Smooth muscle cell of the umbilical artery (primary cell): ENCODE measurements around the gene CPSF6. TPM values are rescaled to one million over a fixed set of nuclear protein-coding genes. Genes with fewer than 3 reads are reported as not detected.

Experiments used
- total RNA-seq: library from RNA; depleted of rRNA; stranded (reverse); fragments of >200 nt; gene quantifications from 2 replicates; pipeline ENCODE4 v1.2.3, GENCODE V29; 2014

Gene CPSF6
- 14.6 and 24.5 TPM in 2 replicates for total RNA-seq

GRCh38 chr12:69239352-69239921 is at the start of gene CPSF6:
Gene CPSF6 (plus strand): TSS chr12:69239569. CDS start chr12:69239647, 78 bp downstream.

Other genes starting within 250 kb of the CPSF6 start
- gene LYZ, start 108.8 kb downstream of the CPSF6 start, total RNA-seq = not detected in 2 replicates
- gene YEATS4, start 120.2 kb downstream of the CPSF6 start, total RNA-seq = 11.3 and 11.5 TPM in 2 replicates
- gene FRS2, start 230.8 kb downstream of the CPSF6 start, total RNA-seq = 54.9 and 78.1 TPM in 2 replicates